ENCODE measurements around the gene USP11.

USP11 gene

DNA sequence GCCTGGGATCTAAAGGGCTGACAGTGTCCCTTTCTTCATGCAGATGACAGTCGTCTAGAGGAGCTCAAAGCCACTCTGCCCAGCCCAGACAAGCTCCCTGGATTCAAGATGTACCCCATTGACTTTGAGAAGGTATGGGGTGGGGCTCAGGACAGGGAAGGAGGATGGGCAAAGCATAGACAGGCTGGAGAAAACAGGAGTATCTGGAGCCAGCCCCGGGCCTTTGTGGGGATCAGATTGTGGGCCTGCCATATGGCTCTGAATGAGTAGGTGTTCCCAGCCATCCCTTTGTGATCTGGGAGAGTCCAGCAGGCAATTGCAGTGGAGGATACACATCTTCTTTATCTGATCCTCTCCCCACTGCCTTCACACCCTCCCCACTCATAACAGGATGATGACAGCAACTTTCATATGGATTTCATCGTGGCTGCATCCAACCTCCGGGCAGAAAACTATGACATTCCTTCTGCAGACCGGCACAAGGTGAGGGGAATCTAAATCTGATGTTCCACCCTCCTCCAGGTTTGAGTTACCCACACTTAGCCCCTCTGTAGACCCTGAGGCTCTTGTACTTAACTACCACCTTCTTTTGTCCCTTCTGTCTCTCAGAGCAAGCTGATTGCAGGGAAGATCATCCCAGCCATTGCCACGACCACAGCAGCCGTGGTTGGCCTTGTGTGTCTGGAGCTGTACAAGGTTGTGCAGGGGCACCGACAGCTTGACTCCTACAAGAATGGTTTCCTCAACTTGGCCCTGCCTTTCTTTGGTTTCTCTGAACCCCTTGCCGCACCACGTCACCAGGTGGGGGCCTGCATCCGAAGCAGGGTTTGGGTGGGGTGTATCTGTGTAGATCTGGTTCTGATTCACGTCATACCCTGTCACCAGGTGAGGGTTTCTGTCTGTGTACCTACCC is 20.2 kb upstream of the USP11 start:
- POLR2A ChIA-PET: interaction anchor here (1.8 kb wide), 1 partner anchor 20 kb away, joined by 4 read pairs; the partner anchor contains the start of gene USP11
- H3K27ac ChIP-seq (ENCODE audit: extremely low read depth, low read depth, low read length): no peak overlapping the region
- CTCF ChIA-PET: interaction anchor here (1.0 to 1.1 kb wide), 2 partner anchors 18 to 172 kb away, joined by 3 to 7 read pairs; no protein-coding TSS in a partner anchor
- H3K36me3 ChIP-seq (ENCODE audit: control insufficient read depth in 2 of 2, insufficient read depth in 1 of 2, low read length in 2 of 2): peaks cover 82 to 94% of the 10 kb centered on the region in 2 experiments
- no peak for TF ChIP-seq ZNF510 (tag by site-specific recombination; IDR thresholded peaks at IDR 0.05; ENCODE audit: insufficient replicate concordance)
- no peak for TF ChIP-seq ZEB2 (tag by site-specific recombination; IDR thresholded peaks at IDR 0.05)
- TF ChIP-seq ZFP41 (tag by site-specific recombination; IDR thresholded peaks at IDR 0.05; ENCODE audit: borderline replicate concordance): no peak
- TF ChIP-seq ZNF391 (tag by site-specific recombination; IDR thresholded peaks at IDR 0.05; ENCODE audit: borderline replicate concordance, low read depth): peak; percentile 98
- TF ChIP-seq ZNF311 (tag by site-specific recombination; IDR thresholded peaks at IDR 0.05; ENCODE audit: borderline replicate concordance): no peak
- TF ChIP-seq ZNF658 (tag by site-specific recombination; IDR thresholded peaks at IDR 0.05): no peak
- TF ChIP-seq ZNF624 (tag by site-specific recombination; IDR thresholded peaks at IDR 0.05): no peak
- peak; percentile 38; the same call in 1 of the 2 replicates for TF ChIP-seq ZNF335 (tag by site-specific recombination; conservative IDR thresholded peaks at IDR 0.05)
- TF ChIP-seq TCF7L2 (IDR thresholded peaks at IDR 0.05; ENCODE audit: borderline replicate concordance, low read depth, low read length): no peak
- TF ChIP-seq ZNF747 (tag by site-specific recombination; IDR thresholded peaks at IDR 0.05): no peak
- no peak for TF ChIP-seq ZNF677 (tag by site-specific recombination; IDR thresholded peaks at IDR 0.05)
- TF ChIP-seq ZNF610 (tag by site-specific recombination; IDR thresholded peaks at IDR 0.05; ENCODE audit: borderline replicate concordance): no peak
- no peak for TF ChIP-seq ZNF558 (tag by site-specific recombination; IDR thresholded peaks at IDR 0.05)
- TF ChIP-seq REPIN1 (tag by site-specific recombination; IDR thresholded peaks at IDR 0.05; ENCODE audit: low read depth): no peak
- no peak overlapping the region for H3K4me3 ChIP-seq (ENCODE audit: low read depth, low read length)
- H3K4me1 ChIP-seq (ENCODE audit: control insufficient read depth, insufficient read depth, low read length): peaks cover 8% of the 10 kb centered on the region; the same call in 1 of the 2 replicates
- no peaks in the 10 kb centered on the region for H3K9me3 ChIP-seq (ENCODE audit: control insufficient read depth, insufficient read depth, low read depth, low read length)

DNA sequence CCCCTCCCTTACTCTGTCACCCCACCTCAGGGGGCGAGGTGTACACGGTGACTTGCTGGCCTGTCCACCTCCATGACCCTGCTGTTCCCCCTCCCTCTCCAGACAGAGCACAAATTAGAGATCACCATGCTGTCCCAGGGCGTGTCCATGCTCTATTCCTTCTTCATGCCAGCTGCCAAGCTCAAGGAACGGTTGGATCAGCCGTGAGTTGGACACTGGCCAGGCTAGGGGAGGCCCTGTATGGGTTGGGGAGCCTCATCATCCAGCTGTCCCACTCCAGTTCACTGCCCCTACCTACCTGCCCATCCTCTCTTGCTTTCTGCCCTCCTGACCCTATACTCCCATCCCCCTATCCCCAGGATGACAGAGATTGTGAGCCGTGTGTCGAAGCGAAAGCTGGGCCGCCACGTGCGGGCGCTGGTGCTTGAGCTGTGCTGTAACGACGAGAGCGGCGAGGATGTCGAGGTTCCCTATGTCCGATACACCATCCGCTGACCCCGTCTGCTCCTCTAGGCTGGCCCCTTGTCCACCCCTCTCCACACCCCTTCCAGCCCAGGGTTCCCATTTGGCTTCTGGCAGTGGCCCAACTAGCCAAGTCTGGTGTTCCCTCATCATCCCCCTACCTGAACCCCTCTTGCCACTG is 18.3 kb upstream of the USP11 start:
- ChIA-PET CTCF (interaction anchor here (0.6 to 0.7 kb wide), 2 partner anchors 83 to 98 kb away, joined by 3 to 4 read pairs; no protein-coding TSS in a partner anchor), POLR2A (interaction anchor here (2.3 kb wide), 1 partner anchor 19 kb away, joined by 6 read pairs; the partner anchor contains the start of gene USP11)
- Histone ChIP-seq H3K27ac (ENCODE audit: extremely low read depth, low read depth, low read length) (no peak overlapping the region), H3K36me3 (ENCODE audit: control insufficient read depth in 2 of 2, insufficient read depth in 1 of 2, low read length in 2 of 2) (peaks cover 64 to 75% of the 10 kb centered on the region in 2 experiments), H3K9me3 (ENCODE audit: control insufficient read depth, insufficient read depth, low read depth, low read length) (no peaks in the 10 kb centered on the region), H3K4me1 (ENCODE audit: control insufficient read depth, insufficient read depth, low read length) (peaks cover 8% of the 10 kb centered on the region; the same call in 1 of the 2 replicates), H3K4me3 (ENCODE audit: low read depth, low read length) (no peak overlapping the region)
- TF ChIP-seq ZNF155 (tag by site-specific recombination; IDR thresholded peaks at IDR 0.05) (no peak), YY1 (tag by site-specific recombination; IDR thresholded peaks at IDR 0.05) (no peak), ZBTB8A (tag by site-specific recombination; IDR thresholded peaks at IDR 0.05) (no peak), ZBTB48 (tag by site-specific recombination; IDR thresholded peaks at IDR 0.05) (no peak), ZNF169 (tag by site-specific recombination; IDR thresholded peaks at IDR 0.05) (no peak), ZNF600 (tag by site-specific recombination; IDR thresholded peaks at IDR 0.05) (0 out of 2 replicates have a peak, but pooled peaks have one; percentile 12), BCL11A (tag by site-specific recombination; IDR thresholded peaks at IDR 0.05; ENCODE audit: low read depth) (no peak), ZNF366 (tag by site-specific recombination; conservative IDR thresholded peaks at IDR 0.05) (no peak)
- TF ChIP-seq, protein P1, sequence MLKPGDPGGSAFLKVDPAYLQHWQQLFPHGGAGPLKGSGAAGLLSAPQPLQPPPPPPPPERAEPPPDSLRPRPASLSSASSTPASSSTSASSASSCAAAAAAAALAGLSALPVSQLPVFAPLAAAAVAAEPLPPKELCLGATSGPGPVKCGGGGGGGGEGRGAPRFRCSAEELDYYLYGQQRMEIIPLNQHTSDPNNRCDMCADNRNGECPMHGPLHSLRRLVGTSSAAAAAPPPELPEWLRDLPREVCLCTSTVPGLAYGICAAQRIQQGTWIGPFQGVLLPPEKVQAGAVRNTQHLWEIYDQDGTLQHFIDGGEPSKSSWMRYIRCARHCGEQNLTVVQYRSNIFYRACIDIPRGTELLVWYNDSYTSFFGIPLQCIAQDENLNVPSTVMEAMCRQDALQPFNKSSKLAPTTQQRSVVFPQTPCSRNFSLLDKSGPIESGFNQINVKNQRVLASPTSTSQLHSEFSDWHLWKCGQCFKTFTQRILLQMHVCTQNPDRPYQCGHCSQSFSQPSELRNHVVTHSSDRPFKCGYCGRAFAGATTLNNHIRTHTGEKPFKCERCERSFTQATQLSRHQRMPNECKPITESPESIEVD (tag by site-specific recombination; IDR thresholded peaks at IDR 0.05): no peak
